H1 (cell line): ENCODE data around the gene STRIP2.
"Not testable (repeated sequence)": the region's sequence is repeated elsewhere in the genome, so short reads cannot be mapped to it uniquely, and the experiment has no call there.

ENCODE experiments used
- MAFK ChIP-seq: IDR thresholded peaks from 2 replicates; pipeline ENCODE4 v1.6.1; 2012; ENCODE audit warnings: low read depth, mild to moderate bottlenecking, improper control_type of control experiment, low read length
- POLR2A ChIP-seq, 2 experiments: IDR thresholded peaks; 1 replicate in 1 of 2; 2 replicates in 1 of 2; pipeline ENCODE4 v1.6.1; 2011; ENCODE audit warnings: low read depth in 2 of 2, low read length in 2 of 2, mild to moderate bottlenecking in 2 of 2; ENCODE audit errors: control extremely low read depth in 1 of 2
- TAF7 ChIP-seq: optimal IDR thresholded peaks from 2 replicates; pipeline ENCODE3; 2011; ENCODE audit warnings: low read depth, mild to moderate bottlenecking, inconsistent platforms, low read length, moderate library complexity, borderline replicate concordance
- TF ChIP-seq, protein P1 (sequence below), 3 experiments: IDR thresholded peaks; 1 replicate in 2 of 3; 2 replicates in 1 of 3; pipeline versions ENCODE4 v1.5.1 to v1.6.1; 2011; ENCODE audit warnings: low read length in 3 of 3, mild to moderate bottlenecking in 3 of 3, inconsistent platforms in 2 of 3, low read depth in 1 of 3, moderate library complexity in 1 of 3; ENCODE audit not compliant: insufficient read depth in 1 of 3; ENCODE audit errors: control extremely low read depth in 1 of 3

DNA sequence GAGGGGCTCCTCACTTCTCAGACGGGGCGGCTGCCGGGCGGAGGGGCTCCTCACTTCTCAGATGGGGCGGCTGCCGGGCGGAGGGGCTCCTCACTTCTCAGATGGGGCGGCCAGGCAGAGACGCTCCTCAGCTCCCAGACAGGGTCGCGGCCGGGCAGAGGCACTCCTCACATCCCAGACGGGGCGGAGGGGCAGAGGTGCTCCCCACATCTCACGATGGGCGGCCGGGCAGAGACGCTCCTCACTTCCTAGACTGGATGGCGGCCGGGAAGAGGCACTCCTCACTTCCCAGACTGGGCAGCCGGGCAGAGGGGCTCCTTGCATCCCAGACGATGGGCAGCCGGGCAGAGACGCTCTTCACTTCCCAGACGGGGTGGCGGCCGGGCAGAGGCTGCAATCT lies 42.2 kb downstream of the STRIP2 start:
- TF ChIP-seq TAF7; POLR2A (IDR thresholded peaks at IDR 0.05; ENCODE audit: control extremely low read depth in 1 of 2, low read depth in 2 of 2, low read length in 2 of 2); MAFK: not testable (repeated sequence)
- TF ChIP-seq, protein P1, sequence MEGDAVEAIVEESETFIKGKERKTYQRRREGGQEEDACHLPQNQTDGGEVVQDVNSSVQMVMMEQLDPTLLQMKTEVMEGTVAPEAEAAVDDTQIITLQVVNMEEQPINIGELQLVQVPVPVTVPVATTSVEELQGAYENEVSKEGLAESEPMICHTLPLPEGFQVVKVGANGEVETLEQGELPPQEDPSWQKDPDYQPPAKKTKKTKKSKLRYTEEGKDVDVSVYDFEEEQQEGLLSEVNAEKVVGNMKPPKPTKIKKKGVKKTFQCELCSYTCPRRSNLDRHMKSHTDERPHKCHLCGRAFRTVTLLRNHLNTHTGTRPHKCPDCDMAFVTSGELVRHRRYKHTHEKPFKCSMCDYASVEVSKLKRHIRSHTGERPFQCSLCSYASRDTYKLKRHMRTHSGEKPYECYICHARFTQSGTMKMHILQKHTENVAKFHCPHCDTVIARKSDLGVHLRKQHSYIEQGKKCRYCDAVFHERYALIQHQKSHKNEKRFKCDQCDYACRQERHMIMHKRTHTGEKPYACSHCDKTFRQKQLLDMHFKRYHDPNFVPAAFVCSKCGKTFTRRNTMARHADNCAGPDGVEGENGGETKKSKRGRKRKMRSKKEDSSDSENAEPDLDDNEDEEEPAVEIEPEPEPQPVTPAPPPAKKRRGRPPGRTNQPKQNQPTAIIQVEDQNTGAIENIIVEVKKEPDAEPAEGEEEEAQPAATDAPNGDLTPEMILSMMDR (IDR thresholded peaks at IDR 0.05; ENCODE audit: control extremely low read depth in 1 of 3, insufficient read depth in 1 of 3, low read depth in 1 of 3, low read length in 3 of 3), result not testable (repeated sequence)
